ENCODE results near the gene RGS7. TPM values are rescaled to one million over a fixed set of nuclear protein-coding genes. Genes with fewer than 3 reads are reported as not detected.

The RGS7 gene
- total RNA-seq, 1 donor from 2014 or later, result not detected

DNA sequence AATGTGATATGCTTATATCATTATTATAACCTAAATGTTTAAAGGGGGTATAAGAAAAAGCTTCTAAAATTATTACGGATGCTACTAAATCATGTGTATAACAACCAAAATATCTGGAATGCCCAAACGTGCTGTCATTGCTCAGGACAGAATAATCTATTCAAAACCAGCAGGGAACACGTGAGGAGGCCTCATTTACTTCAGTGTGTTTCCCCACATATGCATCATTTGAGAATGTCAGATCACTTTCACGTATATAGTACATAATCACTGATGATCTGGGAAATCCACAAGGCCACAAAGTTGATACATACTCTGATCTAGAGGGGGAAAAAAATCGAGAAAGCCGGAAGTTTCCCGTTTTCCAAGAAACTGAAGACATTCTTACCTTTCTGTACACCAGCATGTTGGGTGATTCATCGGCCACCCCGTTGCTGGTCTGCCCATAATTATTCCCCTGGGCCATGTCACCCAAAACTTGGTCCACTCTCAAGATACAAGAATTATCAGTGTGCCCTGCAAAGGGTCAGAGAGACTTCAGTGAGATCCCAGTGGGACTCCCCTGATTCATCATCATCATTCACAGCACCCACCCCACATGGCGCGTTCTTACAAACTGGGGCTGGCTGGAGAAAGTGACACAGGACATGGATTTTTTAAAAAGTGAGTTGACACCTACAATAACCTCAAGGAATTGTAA, 1.5 kb downstream of the RGS7 start:
- no peak for DNase-seq
- ATAC-seq, result no peak

DNA sequence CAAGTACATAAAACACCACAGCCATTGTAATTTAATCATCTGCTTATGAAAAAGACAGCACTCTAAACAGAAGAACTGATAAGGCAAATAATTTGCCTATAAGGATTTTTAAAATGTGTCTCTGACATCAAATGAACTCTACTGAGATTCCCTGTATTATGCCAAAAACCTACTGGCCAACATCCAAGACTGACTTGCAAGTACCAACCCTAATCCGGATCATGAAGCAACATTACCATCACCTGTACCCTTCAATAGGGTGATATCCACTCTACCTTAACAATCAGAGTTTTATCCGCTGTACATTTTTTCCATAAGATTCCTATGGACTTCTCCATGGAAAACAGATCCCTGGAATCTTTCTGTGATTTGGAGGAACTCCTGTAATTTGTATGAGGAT, 4.6 kb downstream of the RGS7 start:
- DNase-seq (no peak), ATAC-seq (no peak)
- intact Hi-C loops (cut with DNase I), result no loop called here
- peaks cover 13% of the 10 kb centered on the region for H3K27me3 ChIP-seq
- H3K4me1 ChIP-seq, result no peaks in the 10 kb centered on the region
- H3K27ac ChIP-seq, result no peak overlapping the region
- no peaks in the 10 kb centered on the region for H3K9me3 ChIP-seq
- no peak for TF ChIP-seq CTCF (IDR thresholded peaks at IDR 0.05)
- no peak overlapping the region for H3K4me3 ChIP-seq
- H3K36me3 ChIP-seq, result no peaks in the 10 kb centered on the region

More for the DNA sequence above, 1.5 kb downstream of the RGS7 start:
- Histone ChIP-seq H3K4me1 (no peaks in the 10 kb centered on the region), H3K27ac (no peak overlapping the region), H3K9me3 (no peaks in the 10 kb centered on the region), H3K4me3 (no peak overlapping the region), H3K27me3 (peaks cover 13% of the 10 kb centered on the region), H3K36me3 (no peaks in the 10 kb centered on the region)
- intact Hi-C loops (cut with DNase I), result no loop called here
- TF ChIP-seq CTCF (IDR thresholded peaks at IDR 0.05), result no peak

DNA sequence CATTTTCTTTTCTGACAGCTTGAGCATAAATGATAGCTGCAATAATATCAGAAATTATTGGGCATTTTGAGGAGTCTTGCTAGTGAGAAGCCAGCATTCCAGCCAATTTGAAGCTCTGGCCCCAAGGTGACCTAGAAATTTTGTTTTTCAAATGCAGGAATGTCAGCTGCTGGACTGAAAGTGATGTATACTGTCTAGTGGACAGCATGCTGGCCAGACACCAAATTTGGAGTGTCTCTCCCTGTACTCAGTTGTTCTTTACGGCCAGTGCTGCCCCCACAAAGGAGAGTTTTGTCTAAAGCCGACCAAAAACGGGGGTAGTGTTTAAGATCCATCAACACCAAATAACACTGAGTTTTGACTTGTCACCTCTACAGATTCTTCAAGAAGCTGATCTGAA, 5.2 kb downstream of the RGS7 start:
- peaks cover 13% of the 10 kb centered on the region for H3K27me3 ChIP-seq

GRCh38 chr1:241343956-241344355, 13.0 kb downstream of the RGS7 start:
- Histone ChIP-seq H3K4me1 (no peaks in the 10 kb centered on the region), H3K27ac (no peak overlapping the region), H3K9me3 (no peaks in the 10 kb centered on the region), H3K36me3 (no peaks in the 10 kb centered on the region), H3K4me3 (no peak overlapping the region), H3K27me3 (no peaks in the 10 kb centered on the region)
- no peak for TF ChIP-seq CTCF (IDR thresholded peaks at IDR 0.05)
- intact Hi-C loops (cut with DNase I), result no loop called here
- DNase-seq (no peak), ATAC-seq (no peak)

More for the DNA sequence above, 5.2 kb downstream of the RGS7 start:
- H3K36me3 ChIP-seq, result no peaks in the 10 kb centered on the region
- intact Hi-C loops (cut with DNase I), result no loop called here
- no peak for ATAC-seq
- no peaks in the 10 kb centered on the region for H3K9me3 ChIP-seq
- no peak for TF ChIP-seq CTCF (IDR thresholded peaks at IDR 0.05)
- DNase-seq, result no peak
- no peak overlapping the region for H3K4me3 ChIP-seq
- H3K4me1 ChIP-seq, result no peaks in the 10 kb centered on the region
- no peak overlapping the region for H3K27ac ChIP-seq

- Histone ChIP-seq H3K27ac (no peak overlapping the region), H3K4me3 (no peak overlapping the region), H3K27me3 (no peaks in the 10 kb centered on the region), H3K9me3 (no peaks in the 10 kb centered on the region), H3K36me3 (no peaks in the 10 kb centered on the region), H3K4me1 (no peaks in the 10 kb centered on the region)
- intact Hi-C loops (cut with DNase I), result no loop called here
- ATAC-seq, result no peak
- no peak for TF ChIP-seq CTCF (IDR thresholded peaks at IDR 0.05)
- no peak for DNase-seq
Observed at GRCh38 chr1:241336335-241336734, 20.7 kb downstream of the RGS7 start.

GRCh38 chr1:241332987-241333386, 24.0 kb downstream of the RGS7 start:
- ATAC-seq (no peak), DNase-seq (no peak)
- H3K27me3 ChIP-seq, result no peaks in the 10 kb centered on the region
- TF ChIP-seq CTCF (IDR thresholded peaks at IDR 0.05), result no peak
- intact Hi-C loops (cut with DNase I), result no loop called here
- no peak overlapping the region for H3K27ac ChIP-seq
- no peaks in the 10 kb centered on the region for H3K9me3 ChIP-seq
- H3K4me3 ChIP-seq, result no peak overlapping the region
- H3K36me3 ChIP-seq, result no peaks in the 10 kb centered on the region
- no peaks in the 10 kb centered on the region for H3K4me1 ChIP-seq

All from upper lobe of right lung (tissue), 1 donor.